HepG2 (cell line): ENCODE results near the gene KRT2. TPM values are rescaled to one million over a fixed set of nuclear protein-coding genes. Genes with fewer than 3 reads are reported as not detected.

Experiments
- ATAC-seq: fragments of 200-7000 bp; cut with Tn5 transposase; 3 replicates; pipeline ENCODE4 v1.9.1; 2020; ENCODE audit warnings: mild to moderate bottlenecking, moderate library complexity
- BruUV-seq: library from RNA; stranded (reverse); fragments of 400-500 nt; replicated peaks from 2 replicates; lab custom pipeline; 2021; lab: Mats Ljungman, UMichigan
- CTCF ChIA-PET: fragments of 300-600 bp; formaldehyde crosslinking; extraction: SDS; loops from one replicate; lab custom pipeline; 2021; ENCODE audit warnings: low total read pairs, inconsistent platforms, low intra/inter-chr PET ratio; lab: Yijun Ruan, JAX
- POLR2A ChIA-PET: fragments of 350-600 bp; sonication (Branson Sonifier 250); formaldehyde crosslinking; loops from one replicate; lab custom pipeline; 2020; ENCODE audit warnings: antibody characterized with exemption, inconsistent platforms; lab: Yijun Ruan, JAX
- DNase-seq: peaks from one replicate; pipeline ENCODE4 v3.0.0-alpha.2; 2015; ENCODE audit warnings: low spot score
- FAIRE-seq: peaks from 3 replicates; lab custom pipeline; 2011; peaks lifted over from hg19 to GRCh38; lab: Jason Lieb, UNC
- H2AFZ ChIP-seq: one replicate; pipeline ENCODE4 v1.6.1; 2011; ENCODE audit warnings: low read length, inconsistent platforms
- H3K27ac ChIP-seq: fragments of 300-600 bp; 3 replicates; pipeline ENCODE4 v1.8.0; 2011; ENCODE audit warnings: mixed run types, mild to moderate bottlenecking, mixed read lengths, low read length, inconsistent platforms; ENCODE audit not compliant: insufficient read depth; ENCODE audit errors: extremely low read length
- H3K27me3 ChIP-seq, 2 experiments: fragments of 200-600 bp in 1 of 2; 2 replicates in 1 of 2; 3 replicates in 1 of 2; pipeline versions ENCODE4 v1.6.0 to v1.8.0; 2011; ENCODE audit warnings: low read length in 2 of 2, mild to moderate bottlenecking in 2 of 2, moderate library complexity in 2 of 2, inconsistent platforms in 1 of 2; ENCODE audit not compliant: insufficient read depth in 2 of 2, control insufficient read depth in 1 of 2
- H3K36me3 ChIP-seq, 2 experiments: fragments of 200-600 bp in 1 of 2; replicated peaks in 1 of 2; 2 replicates in 1 of 2; 3 replicates in 1 of 2; pipeline versions ENCODE4 v1.5.1 to v1.8.0; 2011; ENCODE audit warnings: low read length in 2 of 2, inconsistent platforms in 1 of 2; ENCODE audit not compliant: insufficient read depth in 2 of 2, control insufficient read depth in 1 of 2
- H3K4me1 ChIP-seq: 2 replicates; pipeline ENCODE4 v1.5.1; 2012; ENCODE audit warnings: low read length, inconsistent platforms; ENCODE audit not compliant: insufficient read depth
- H3K4me2 ChIP-seq: 2 replicates; pipeline ENCODE4 v1.6.0; 2011; ENCODE audit warnings: low read depth, low read length, inconsistent platforms
- H3K4me3 ChIP-seq, 3 experiments: fragments of 200-600 bp in 1 of 3; sonication (generic), shearing (Covaris generic) in 1 of 3; replicated peaks in 1 of 3; 2 replicates each; pipeline ENCODE4 v1.5.1; 2011 to 2016; ENCODE audit warnings: low read length in 3 of 3, inconsistent platforms in 2 of 3, low read depth in 2 of 3, mild to moderate bottlenecking in 2 of 3, control low read depth in 1 of 3, mixed read lengths in 1 of 3; ENCODE audit not compliant: insufficient read depth in 1 of 3
- H3K79me2 ChIP-seq: one replicate; pipeline ENCODE4 v1.6.1; 2011; ENCODE audit warnings: low read length, inconsistent platforms; ENCODE audit not compliant: insufficient read depth
- H3K9ac ChIP-seq: 2 replicates; pipeline ENCODE4 v1.6.0; 2011; ENCODE audit warnings: mild to moderate bottlenecking, low read depth, low read length, inconsistent platforms; ENCODE audit not compliant: insufficient read depth
- H3K9me3 ChIP-seq: 2 replicates; pipeline ENCODE4 v1.5.1; 2012; ENCODE audit warnings: mild to moderate bottlenecking, low read length
- H4K20me1 ChIP-seq: 2 replicates; pipeline ENCODE4 v1.6.0; 2011; ENCODE audit warnings: inconsistent platforms, mild to moderate bottlenecking, low read length, moderate library complexity; ENCODE audit not compliant: insufficient read depth
- ARNTL ChIP-seq: sonication (generic); formaldehyde crosslinking; IDR thresholded peaks from 2 replicates; pipeline ENCODE4 v1.4.0; 2020; ENCODE audit warnings: mild to moderate bottlenecking, missing genetic modification reagents
- KDM5B ChIP-seq: sonication (generic); formaldehyde crosslinking; IDR thresholded peaks from 2 replicates; pipeline ENCODE4 v1.4.0; 2020; ENCODE audit warnings: missing genetic modification reagents, mild to moderate bottlenecking, borderline replicate concordance
- PHF21A ChIP-seq: sonication (generic); formaldehyde crosslinking; IDR thresholded peaks from 2 replicates; pipeline ENCODE4 v1.5.0; 2020; ENCODE audit warnings: mild to moderate bottlenecking, missing genetic modification reagents
- SRSF9 ChIP-seq: fragments of 200-400 bp; formaldehyde crosslinking; IDR thresholded peaks from 2 replicates; pipeline ENCODE4 v1.6.1; 2018; ENCODE audit warnings: borderline replicate concordance, mild to moderate bottlenecking, low read depth, low read length; ENCODE audit not compliant: insufficient read depth, poor library complexity, severe bottlenecking
- ZNF263 ChIP-seq: sonication (generic); formaldehyde crosslinking; IDR thresholded peaks from 2 replicates; pipeline ENCODE4 v1.4.0; 2020; ENCODE audit warnings: missing genetic modification reagents
- ZNF441 ChIP-seq: sonication (generic); formaldehyde crosslinking; IDR thresholded peaks from 2 replicates; pipeline ENCODE4 v1.7.0; 2021; ENCODE audit warnings: missing genetic modification reagents, borderline replicate concordance
- ZSCAN30 ChIP-seq: sonication (generic); formaldehyde crosslinking; IDR thresholded peaks from 2 replicates; pipeline ENCODE4 v1.5.0; 2020; ENCODE audit warnings: mild to moderate bottlenecking, missing genetic modification reagents
- WGBS: methylation state at CpG from one replicate; pipeline ENCODE4 v1.1.6; 2017; ENCODE audit warnings: low lambda C conversion rate; 5-methylcytosine and 5-hydroxymethylcytosine counted together
- in situ Hi-C: cut with HindIII; loops from 2 replicates; pipeline ENCODE4 v1.10.0; 2017; ENCODE audit warnings: low pct_unique_long_range_greater_than_20kb; ENCODE audit not compliant: extremely low pct_ligation_motif_present
- intact Hi-C: fragments of 100-400 bp; cut with micrococcal nuclease; formaldehyde crosslinking; loops from one replicate; pipeline ENCODE4 v1.10.0; 2022; ENCODE audit not compliant: unreplicated experiment
- polyA plus RNA-seq, 8 experiments: library from polyadenylated mRNA; depleted of rRNA in 3 of 8; stranded (reverse) in 7 of 8; unstranded in 1 of 8; fragments of >200 nt; fragmentation: Illumina TruSeq in 4 of 8; extraction: Trizol in 4 of 8; gene quantifications; 2 replicates each; pipeline versions ENCODE4 v1.2.1 to v1.2.3, GENCODE V29; 2011 to 2016; ENCODE audit warnings: low read depth in 4 of 8, missing spikeins in 1 of 8, mixed read lengths in 1 of 8; ENCODE audit not compliant: insufficient read depth in 1 of 8
- total RNA-seq, 5 experiments: library from RNA; depleted of rRNA; stranded (reverse); fragments of >200 nt; fragmentation: Illumina TruSeq; extraction: Trizol; gene quantifications; 2 replicates each; pipeline ENCODE4 v1.2.3, GENCODE V29; 2016; ENCODE audit warnings: low read depth in 1 of 5
- TF ChIP-seq, protein P1 (sequence below): sonication (generic); formaldehyde crosslinking; IDR thresholded peaks from 2 replicates; pipeline ENCODE4 v1.5.0; 2020; ENCODE audit warnings: missing genetic modification reagents
- TF ChIP-seq, protein P2 (sequence below): IDR thresholded peaks from 2 replicates; pipeline ENCODE4 v1.6.1; 2016
- TF ChIP-seq, protein P3 (sequence below): sonication (generic); formaldehyde crosslinking; IDR thresholded peaks from 2 replicates; pipeline ENCODE4 v1.4.0; 2020; ENCODE audit warnings: mild to moderate bottlenecking, missing genetic modification reagents
- TF ChIP-seq, protein P4 (sequence below): sonication (generic); formaldehyde crosslinking; IDR thresholded peaks from 2 replicates; pipeline ENCODE4 v1.5.0; 2020; ENCODE audit warnings: mild to moderate bottlenecking, missing genetic modification reagents
- TF ChIP-seq, protein P5 (sequence below): sonication (generic); formaldehyde crosslinking; IDR thresholded peaks from 2 replicates; pipeline ENCODE4 v1.4.0; 2020; ENCODE audit warnings: missing genetic modification reagents

The KRT2 gene
- total and polyA plus RNA-seq, 2 of the 13 experiments (the other 11 are each of a cell fraction or from before 2014, with no cell fraction given): not detected

DNA sequence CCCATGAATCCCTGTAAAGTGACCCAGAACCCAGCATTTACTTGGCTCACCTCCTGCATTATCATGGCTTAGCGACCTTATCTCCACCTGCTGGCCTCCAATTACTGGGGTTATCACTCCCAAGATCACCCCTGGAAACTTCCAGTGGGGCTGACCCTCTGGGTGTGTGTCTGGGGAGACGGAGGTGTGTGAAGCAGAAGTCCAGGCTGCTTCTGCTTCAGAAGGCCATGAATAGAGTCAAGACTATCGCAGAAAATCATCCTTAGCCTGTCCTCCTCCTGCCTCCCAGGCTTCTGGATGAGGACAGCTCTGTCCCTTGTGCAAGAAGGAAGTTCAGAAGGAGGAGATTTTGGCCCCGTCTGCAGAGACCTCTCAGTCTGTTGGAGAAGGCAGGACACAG lies 50.3 kb downstream of the KRT2 start:
- Histone ChIP-seq H3K4me3 (no peak overlapping the region), H3K9ac (no peak overlapping the region), H3K9me3 (no peaks in the 10 kb centered on the region), H4K20me1 (no peaks in the 10 kb centered on the region), H3K4me2 (no peak overlapping the region), H3K79me2 (no peaks in the 10 kb centered on the region), H2AFZ (no peak overlapping the region), H3K27me3 (peaks cover 3 to 32% of the 10 kb centered on the region in 2 experiments; a peak in 4 of 5 replicates), H3K27ac (no peak overlapping the region), H3K4me1 (no peaks in the 10 kb centered on the region), H3K36me3 (no peaks in the 10 kb centered on the region)
- CTCF ChIA-PET: no interaction called here
- 6% methylated on average over 3 of the region's 4 CpGs for WGBS
- no peak for DNase-seq
- in situ Hi-C loops (no loop called here), intact Hi-C loops (no loop called here)
- no TSS peak for BruUV-seq
- ATAC-seq: no peak
- FAIRE-seq: no peak
- POLR2A ChIA-PET: no interaction called here
- TF ChIP-seq, protein P1, sequence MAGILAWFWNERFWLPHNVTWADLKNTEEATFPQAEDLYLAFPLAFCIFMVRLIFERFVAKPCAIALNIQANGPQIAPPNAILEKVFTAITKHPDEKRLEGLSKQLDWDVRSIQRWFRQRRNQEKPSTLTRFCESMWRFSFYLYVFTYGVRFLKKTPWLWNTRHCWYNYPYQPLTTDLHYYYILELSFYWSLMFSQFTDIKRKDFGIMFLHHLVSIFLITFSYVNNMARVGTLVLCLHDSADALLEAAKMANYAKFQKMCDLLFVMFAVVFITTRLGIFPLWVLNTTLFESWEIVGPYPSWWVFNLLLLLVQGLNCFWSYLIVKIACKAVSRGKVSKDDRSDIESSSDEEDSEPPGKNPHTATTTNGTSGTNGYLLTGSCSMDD: no peak
- TF ChIP-seq ZNF263 (no peak), ZSCAN30 (CRISPR knock-in tag) (no peak), PHF21A (CRISPR knock-in tag) (no peak), ZNF441 (no peak), ARNTL (CRISPR knock-in tag) (no peak), SRSF9 (no peak), KDM5B (CRISPR knock-in tag) (no peak)
- TF ChIP-seq, protein P2, sequence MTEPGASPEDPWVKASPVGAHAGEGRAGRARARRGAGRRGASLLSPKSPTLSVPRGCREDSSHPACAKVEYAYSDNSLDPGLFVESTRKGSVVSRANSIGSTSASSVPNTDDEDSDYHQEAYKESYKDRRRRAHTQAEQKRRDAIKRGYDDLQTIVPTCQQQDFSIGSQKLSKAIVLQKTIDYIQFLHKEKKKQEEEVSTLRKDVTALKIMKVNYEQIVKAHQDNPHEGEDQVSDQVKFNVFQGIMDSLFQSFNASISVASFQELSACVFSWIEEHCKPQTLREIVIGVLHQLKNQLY: no peak
- TF ChIP-seq, protein P3, sequence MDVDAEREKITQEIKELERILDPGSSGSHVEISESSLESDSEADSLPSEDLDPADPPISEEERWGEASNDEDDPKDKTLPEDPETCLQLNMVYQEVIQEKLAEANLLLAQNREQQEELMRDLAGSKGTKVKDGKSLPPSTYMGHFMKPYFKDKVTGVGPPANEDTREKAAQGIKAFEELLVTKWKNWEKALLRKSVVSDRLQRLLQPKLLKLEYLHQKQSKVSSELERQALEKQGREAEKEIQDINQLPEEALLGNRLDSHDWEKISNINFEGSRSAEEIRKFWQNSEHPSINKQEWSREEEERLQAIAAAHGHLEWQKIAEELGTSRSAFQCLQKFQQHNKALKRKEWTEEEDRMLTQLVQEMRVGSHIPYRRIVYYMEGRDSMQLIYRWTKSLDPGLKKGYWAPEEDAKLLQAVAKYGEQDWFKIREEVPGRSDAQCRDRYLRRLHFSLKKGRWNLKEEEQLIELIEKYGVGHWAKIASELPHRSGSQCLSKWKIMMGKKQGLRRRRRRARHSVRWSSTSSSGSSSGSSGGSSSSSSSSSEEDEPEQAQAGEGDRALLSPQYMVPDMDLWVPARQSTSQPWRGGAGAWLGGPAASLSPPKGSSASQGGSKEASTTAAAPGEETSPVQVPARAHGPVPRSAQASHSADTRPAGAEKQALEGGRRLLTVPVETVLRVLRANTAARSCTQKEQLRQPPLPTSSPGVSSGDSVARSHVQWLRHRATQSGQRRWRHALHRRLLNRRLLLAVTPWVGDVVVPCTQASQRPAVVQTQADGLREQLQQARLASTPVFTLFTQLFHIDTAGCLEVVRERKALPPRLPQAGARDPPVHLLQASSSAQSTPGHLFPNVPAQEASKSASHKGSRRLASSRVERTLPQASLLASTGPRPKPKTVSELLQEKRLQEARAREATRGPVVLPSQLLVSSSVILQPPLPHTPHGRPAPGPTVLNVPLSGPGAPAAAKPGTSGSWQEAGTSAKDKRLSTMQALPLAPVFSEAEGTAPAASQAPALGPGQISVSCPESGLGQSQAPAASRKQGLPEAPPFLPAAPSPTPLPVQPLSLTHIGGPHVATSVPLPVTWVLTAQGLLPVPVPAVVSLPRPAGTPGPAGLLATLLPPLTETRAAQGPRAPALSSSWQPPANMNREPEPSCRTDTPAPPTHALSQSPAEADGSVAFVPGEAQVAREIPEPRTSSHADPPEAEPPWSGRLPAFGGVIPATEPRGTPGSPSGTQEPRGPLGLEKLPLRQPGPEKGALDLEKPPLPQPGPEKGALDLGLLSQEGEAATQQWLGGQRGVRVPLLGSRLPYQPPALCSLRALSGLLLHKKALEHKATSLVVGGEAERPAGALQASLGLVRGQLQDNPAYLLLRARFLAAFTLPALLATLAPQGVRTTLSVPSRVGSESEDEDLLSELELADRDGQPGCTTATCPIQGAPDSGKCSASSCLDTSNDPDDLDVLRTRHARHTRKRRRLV: no peak
- TF ChIP-seq, protein P4, sequence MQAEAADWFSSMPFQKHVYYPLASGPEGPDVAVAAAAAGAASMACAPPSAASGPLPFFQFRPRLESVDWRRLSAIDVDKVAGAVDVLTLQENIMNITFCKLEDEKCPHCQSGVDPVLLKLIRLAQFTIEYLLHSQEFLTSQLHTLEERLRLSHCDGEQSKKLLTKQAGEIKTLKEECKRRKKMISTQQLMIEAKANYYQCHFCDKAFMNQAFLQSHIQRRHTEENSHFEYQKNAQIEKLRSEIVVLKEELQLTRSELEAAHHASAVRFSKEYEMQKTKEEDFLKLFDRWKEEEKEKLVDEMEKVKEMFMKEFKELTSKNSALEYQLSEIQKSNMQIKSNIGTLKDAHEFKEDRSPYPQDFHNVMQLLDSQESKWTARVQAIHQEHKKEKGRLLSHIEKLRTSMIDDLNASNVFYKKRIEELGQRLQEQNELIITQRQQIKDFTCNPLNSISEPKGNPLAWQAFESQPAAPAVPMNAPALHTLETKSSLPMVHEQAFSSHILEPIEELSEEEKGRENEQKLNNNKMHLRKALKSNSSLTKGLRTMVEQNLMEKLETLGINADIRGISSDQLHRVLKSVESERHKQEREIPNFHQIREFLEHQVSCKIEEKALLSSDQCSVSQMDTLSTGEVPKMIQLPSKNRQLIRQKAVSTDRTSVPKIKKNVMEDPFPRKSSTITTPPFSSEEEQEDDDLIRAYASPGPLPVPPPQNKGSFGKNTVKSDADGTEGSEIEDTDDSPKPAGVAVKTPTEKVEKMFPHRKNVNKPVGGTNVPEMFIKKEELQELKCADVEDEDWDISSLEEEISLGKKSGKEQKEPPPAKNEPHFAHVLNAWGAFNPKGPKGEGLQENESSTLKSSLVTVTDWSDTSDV (CRISPR knock-in tag): no peak
- TF ChIP-seq, protein P5, sequence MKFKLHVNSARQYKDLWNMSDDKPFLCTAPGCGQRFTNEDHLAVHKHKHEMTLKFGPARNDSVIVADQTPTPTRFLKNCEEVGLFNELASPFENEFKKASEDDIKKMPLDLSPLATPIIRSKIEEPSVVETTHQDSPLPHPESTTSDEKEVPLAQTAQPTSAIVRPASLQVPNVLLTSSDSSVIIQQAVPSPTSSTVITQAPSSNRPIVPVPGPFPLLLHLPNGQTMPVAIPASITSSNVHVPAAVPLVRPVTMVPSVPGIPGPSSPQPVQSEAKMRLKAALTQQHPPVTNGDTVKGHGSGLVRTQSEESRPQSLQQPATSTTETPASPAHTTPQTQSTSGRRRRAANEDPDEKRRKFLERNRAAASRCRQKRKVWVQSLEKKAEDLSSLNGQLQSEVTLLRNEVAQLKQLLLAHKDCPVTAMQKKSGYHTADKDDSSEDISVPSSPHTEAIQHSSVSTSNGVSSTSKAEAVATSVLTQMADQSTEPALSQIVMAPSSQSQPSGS (CRISPR knock-in tag): no peak
- TF ChIP-seq, all 625 proteins: peak for 0
